IMR-90 (cell line): ENCODE data around the gene BANP. TPM values are rescaled to one million over a fixed set of nuclear protein-coding genes. Genes with fewer than 3 reads are reported as not detected.
"Not testable (repeated sequence)": the region's sequence is repeated elsewhere in the genome, so short reads cannot be mapped to it uniquely, and the experiment has no call there.

ENCODE experiments used
- ATAC-seq: fragments of 200-7000 bp; cut with Tn5 transposase; 2 replicates; pipeline ENCODE4 v1.9.1; 2020; ENCODE audit warnings: low read depth, mild to moderate bottlenecking, moderate library complexity
- BruUV-seq: library from RNA; stranded (reverse); fragments of 400-500 nt; replicated peaks from 2 replicates; lab custom pipeline; 2021; lab: Mats Ljungman, UMichigan
- CTCF ChIA-PET: fragments of 300-600 bp; formaldehyde crosslinking; extraction: SDS; loops from one replicate; lab custom pipeline; 2021; ENCODE audit warnings: antibody characterized with exemption; lab: Yijun Ruan, JAX
- POLR2A ChIA-PET: fragments of 300-600 bp; sonication (Branson Sonifier 250); formaldehyde crosslinking; loops from one replicate; lab custom pipeline; 2022; ENCODE audit warnings: antibody characterized with exemption; ENCODE audit not compliant: unreplicated experiment; lab: Charles Lee
- DNase-seq: peaks from one replicate; pipeline ENCODE4 v3.0.0; 2013
- H2AFZ ChIP-seq: replicated peaks from 2 replicates; pipeline ENCODE3; 2013; ENCODE audit warnings: low read length, mild to moderate bottlenecking; ENCODE audit not compliant: poor library complexity
- H2AK5ac ChIP-seq: 2 replicates; pipeline ENCODE4 v1.6.1; 2013; ENCODE audit warnings: low read depth, low read length, inconsistent platforms
- H2AK9ac ChIP-seq: replicated peaks from 2 replicates; pipeline ENCODE3; 2013; ENCODE audit warnings: mild to moderate bottlenecking, low read depth, low read length, moderate library complexity; ENCODE audit not compliant: poor library complexity
- H2BK120ac ChIP-seq: 2 replicates; pipeline ENCODE4 v1.6.1; 2013; ENCODE audit warnings: low read depth, low read length, inconsistent platforms
- H2BK15ac ChIP-seq: 3 replicates; pipeline ENCODE4 v1.6.1; 2013; ENCODE audit warnings: low read depth, low read length, inconsistent platforms
- H2BK20ac ChIP-seq: 2 replicates; pipeline ENCODE4 v1.6.1; 2013; ENCODE audit warnings: low read depth, mild to moderate bottlenecking, inconsistent platforms, low read length, moderate library complexity
- H2BK5ac ChIP-seq: 2 replicates; pipeline ENCODE4 v1.6.1; 2013; ENCODE audit warnings: mild to moderate bottlenecking, low read depth, low read length, inconsistent platforms; ENCODE audit not compliant: poor library complexity, severe bottlenecking
- H3K14ac ChIP-seq: replicated peaks from 2 replicates; pipeline ENCODE4 v1.6.1; 2013; ENCODE audit warnings: low read depth, low read length, inconsistent platforms
- H3K18ac ChIP-seq: 2 replicates; pipeline ENCODE4 v1.6.1; 2013; ENCODE audit warnings: low read depth, low read length, control low read depth
- H3K23ac ChIP-seq: 2 replicates; pipeline ENCODE4 v1.6.1; 2013; ENCODE audit warnings: low read depth, low read length, inconsistent platforms
- H3K27ac ChIP-seq: 2 replicates; pipeline ENCODE4 v1.5.1; 2013; ENCODE audit warnings: mild to moderate bottlenecking, control low read depth, low read length; ENCODE audit not compliant: insufficient read depth
- H3K27me3 ChIP-seq: 2 replicates; pipeline ENCODE4 v1.6.1; 2013; ENCODE audit warnings: low read length; ENCODE audit not compliant: control insufficient read depth, insufficient read depth
- H3K36me3 ChIP-seq: 2 replicates; pipeline ENCODE4 v1.6.1; 2013; ENCODE audit warnings: low read length, mixed read lengths; ENCODE audit not compliant: control insufficient read depth, insufficient read depth
- H3K4ac ChIP-seq: 2 replicates; pipeline ENCODE4 v1.6.1; 2013; ENCODE audit warnings: low read depth, low read length, inconsistent platforms
- H3K4me1 ChIP-seq: 2 replicates; pipeline ENCODE4 v1.6.1; 2013; ENCODE audit warnings: low read length, mixed read lengths; ENCODE audit not compliant: control insufficient read depth, insufficient read depth
- H3K4me2 ChIP-seq: 2 replicates; pipeline ENCODE4 v1.6.1; 2013; ENCODE audit warnings: low read depth, mild to moderate bottlenecking, control low read depth, low read length, moderate library complexity
- H3K4me3 ChIP-seq: 2 replicates; pipeline ENCODE4 v1.5.1; 2013; ENCODE audit warnings: low read depth, mild to moderate bottlenecking, control low read depth, low read length, moderate library complexity; ENCODE audit not compliant: insufficient read depth
- H3K56ac ChIP-seq: 2 replicates; pipeline ENCODE4 v1.6.1; 2013; ENCODE audit warnings: low read length, inconsistent platforms; ENCODE audit not compliant: insufficient read depth; ENCODE audit errors: extremely low read depth
- H3K79me1 ChIP-seq, 2 experiments: 2 replicates each; pipeline ENCODE4 v1.6.1; 2013; ENCODE audit warnings: low read length in 2 of 2, inconsistent platforms in 1 of 2, low read depth in 1 of 2
- H3K9ac ChIP-seq: 2 replicates; pipeline ENCODE4 v1.6.1; 2013; ENCODE audit warnings: low read depth, low read length, control low read depth
- H3K9me1 ChIP-seq: 2 replicates; pipeline ENCODE4 v1.6.1; 2013; ENCODE audit warnings: low read length, inconsistent platforms; ENCODE audit not compliant: insufficient read depth
- H3K9me3 ChIP-seq: 2 replicates; pipeline ENCODE4 v1.6.1; 2013; ENCODE audit warnings: low read length; ENCODE audit not compliant: control insufficient read depth, insufficient read depth
- H4K20me1 ChIP-seq: 2 replicates; pipeline ENCODE4 v1.6.1; 2013; ENCODE audit warnings: low read length, inconsistent platforms; ENCODE audit not compliant: insufficient read depth
- H4K5ac ChIP-seq: 2 replicates; pipeline ENCODE4 v1.6.1; 2013; ENCODE audit warnings: mild to moderate bottlenecking, low read depth, low read length, control low read depth
- H4K8ac ChIP-seq, 2 experiments: 2 replicates each; pipeline ENCODE4 v1.6.1; 2013; ENCODE audit warnings: low read depth in 2 of 2, low read length in 2 of 2, control low read depth in 1 of 2, inconsistent platforms in 1 of 2
- H4K91ac ChIP-seq: 2 replicates; pipeline ENCODE4 v1.6.1; 2013; ENCODE audit warnings: low read depth, low read length, inconsistent platforms; ENCODE audit not compliant: insufficient read depth
- WGBS, 2 experiments: methylation state at CpG; one replicate each; pipeline versions ENCODE4 v1.1.5 to v1.1.7; 2013; ENCODE audit warnings: missing lambda C conversion rate in 2 of 2; ENCODE audit not compliant: insufficient read length in 1 of 2; ENCODE audit errors: extremely low coverage in 2 of 2; 5-methylcytosine and 5-hydroxymethylcytosine counted together
- dilution Hi-C: fragments of 300-500 bp; cut with HindIII; formaldehyde crosslinking; loops from one replicate; pipeline ENCODE4 v1.14.3; 2018; ENCODE audit warnings: low sequenced_read_pairs; ENCODE audit not compliant: unreplicated experiment
- in situ Hi-C: fragments of 300-500 bp; cut with MboI; formaldehyde crosslinking; loops from 3 replicates; pipeline ENCODE4 v1.14.3; 2019; ENCODE audit warnings: low sequenced_read_pairs, inconsistent platforms, mixed read lengths
- intact Hi-C: fragments of 100-400 bp; cut with micrococcal nuclease; formaldehyde crosslinking; loops from 2 replicates; pipeline ENCODE4 v1.10.0; 2022
- polyA plus RNA-seq, 3 experiments: library from polyadenylated mRNA; depleted of rRNA; stranded (reverse); fragments of >200 nt; gene quantifications; 2 replicates each; pipeline ENCODE4 v1.2.3, GENCODE V29; 2012; ENCODE audit warnings: low replicate concordance in 1 of 3
- total RNA-seq: library from RNA; depleted of rRNA; stranded (reverse); fragments of >200 nt; gene quantifications from 2 replicates; pipeline ENCODE4 v1.2.3, GENCODE V29; 2012

The BANP gene
- total and polyA plus RNA-seq, 2 of the 4 experiments (the other 2 are of a cell fraction), result 17.4 to 17.9 TPM

DNA sequence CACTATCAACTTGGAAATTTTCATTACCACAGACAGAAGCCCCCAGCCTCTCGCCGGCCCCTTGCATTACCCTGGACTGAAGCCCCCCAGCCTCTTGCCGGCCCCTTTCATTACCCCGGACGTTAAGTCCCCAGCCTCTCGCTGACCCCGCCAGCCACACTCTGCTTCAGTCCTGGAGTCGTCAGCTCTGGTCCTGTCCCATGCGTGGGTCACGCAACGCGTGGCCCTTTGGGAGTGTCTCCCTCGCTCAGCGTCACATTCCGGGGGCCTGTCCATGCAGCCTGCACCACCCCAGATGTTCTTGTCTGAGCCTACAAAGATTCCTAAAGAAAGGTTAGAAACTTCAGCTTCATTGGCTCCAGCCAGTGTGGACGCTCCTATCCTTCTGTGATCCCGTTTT lies 153.1 kb downstream of the BANP start:
- intact Hi-C loops, BruUV-seq, H2AK9ac ChIP-seq, H3K4ac ChIP-seq, H3K9me1 ChIP-seq, H2BK5ac ChIP-seq, H3K9ac ChIP-seq, H3K23ac ChIP-seq, H4K20me1 ChIP-seq, H2BK20ac ChIP-seq, dilution Hi-C loops, H3K79me1 ChIP-seq, DNase-seq, H3K18ac ChIP-seq, H4K91ac ChIP-seq, H3K56ac ChIP-seq, POLR2A ChIA-PET, ATAC-seq, H2AFZ ChIP-seq, H2BK15ac ChIP-seq, H3K4me2 ChIP-seq, H3K36me3 ChIP-seq, H3K14ac ChIP-seq, H3K27ac ChIP-seq, H2AK5ac ChIP-seq, H3K4me3 ChIP-seq, in situ Hi-C loops, H3K4me1 ChIP-seq, H4K8ac ChIP-seq, H2BK120ac ChIP-seq, H3K9me3 ChIP-seq, H4K5ac ChIP-seq, CTCF ChIA-PET: not testable (repeated sequence)
- peaks cover 16% of the 10 kb centered on the region for H3K27me3 ChIP-seq
- WGBS, 2 experiments, result 78% methylated on average over 5 of the region's 17 CpGs; no CpG with 5 or more reads in 1 of the 2 experiments

DNA sequence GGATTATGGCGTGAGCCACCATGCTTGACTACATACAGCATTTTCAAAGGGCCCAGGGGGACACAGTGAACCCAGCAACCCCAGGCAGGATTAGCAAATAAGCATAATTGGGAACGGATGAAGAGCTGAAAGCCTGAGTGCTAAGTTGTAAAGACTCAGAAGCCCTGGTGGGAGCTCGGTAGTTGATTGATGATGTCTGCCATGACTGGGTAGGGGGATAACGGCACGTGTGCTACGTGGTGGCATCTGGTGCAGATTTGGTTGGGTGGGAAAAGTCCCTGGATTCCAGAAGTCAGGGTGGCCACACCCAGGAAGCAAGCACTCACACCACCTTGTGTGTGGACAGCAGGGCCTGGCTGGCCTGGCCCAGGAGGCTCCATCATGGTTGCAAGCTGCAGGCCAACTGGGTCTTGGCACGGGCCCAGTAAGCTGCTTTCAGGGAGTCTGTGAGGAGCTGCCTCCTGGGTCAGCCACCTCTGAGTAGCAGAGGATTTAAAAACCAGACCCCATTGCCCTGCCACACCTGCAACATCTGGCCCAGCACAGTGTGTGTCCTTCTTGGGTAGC lies 154.4 kb downstream of the BANP start:
- intact Hi-C loops, result not testable (repeated sequence)
- WGBS, 2 experiments, result no CpG with 5 or more reads among the region's 7 CpGs

More for the DNA sequence above, 154.4 kb downstream of the BANP start:
- POLR2A ChIA-PET, result interaction anchor here (0.7 kb wide), 1 partner anchor 189 kb away, joined by 5 read pairs; no protein-coding TSS in a partner anchor
- H3K9me1 ChIP-seq, H3K23ac ChIP-seq, BruUV-seq, H3K14ac ChIP-seq, H4K5ac ChIP-seq, H3K27me3 ChIP-seq, DNase-seq, in situ Hi-C loops, H2BK120ac ChIP-seq, H2AK5ac ChIP-seq, H4K8ac ChIP-seq, H3K4me2 ChIP-seq, H2BK5ac ChIP-seq, H3K79me1 ChIP-seq, H3K4ac ChIP-seq, H3K27ac ChIP-seq, H2AK9ac ChIP-seq, H3K9me3 ChIP-seq, H4K91ac ChIP-seq, CTCF ChIA-PET, H3K36me3 ChIP-seq, H3K4me1 ChIP-seq, H3K18ac ChIP-seq, H3K9ac ChIP-seq, ATAC-seq, H2AFZ ChIP-seq, H2BK20ac ChIP-seq, H3K4me3 ChIP-seq, H4K20me1 ChIP-seq, H3K56ac ChIP-seq, dilution Hi-C loops: not testable (repeated sequence)
- 0 out of 3 replicates have a peak overlapping the region, but pooled peaks have one; percentile 50 for H2BK15ac ChIP-seq
